Measurements from ENCODE around the gene HOXA11. TPM values are rescaled to one million over a fixed set of nuclear protein-coding genes. Genes with fewer than 3 reads are reported as not detected.

The HOXA11 gene
- total RNA-seq (not detected), total RNA-seq (0 reads per million in 29 experiments)
- not detected for total RNA-seq (2013)

GRCh38 chr7:27185013-27185853, at the start of gene HOXA11:
Gene HOXA11, minus strand, starts transcription at chr7:27185232. Its CDS starts 88 bp downstream, at chr7:27185144.
- peaks cover 36 to 95% of the 10 kb centered on the region in 2 experiments for H3K27me3 ChIP-seq (replicated peaks in 1 of 2; ENCODE audit: control insufficient read depth in 2 of 2, extremely low read depth in 1 of 2, insufficient read depth in 2 of 2, low read length in 1 of 2)
- peak in 1 of 4 experiments; percentile 48 for ATAC-seq (replicated peaks in 1 of 4)
- no peaks in the 10 kb centered on the region for H3K9me3 ChIP-seq
- Mint-ChIP-seq H3K4me1 (peaks cover 51 to 66% (median 59%) of the 10 kb centered on the region in 3 donors), H3K36me3 (no peaks in the 10 kb centered on the region), H3K9me3 (no peaks in the 10 kb centered on the region), H3K4me3 (peak within 1 kb of the TSS; percentile 52 to 71 (median 71)), H3K27ac (peak within 1 kb of the TSS; percentile 17 to 85), H3K27me3 (peaks cover 57 to 91% of the 10 kb centered on the region in 2 donors)
- H3K4me3 ChIP-seq (ENCODE audit: control insufficient read depth in 1 of 2, extremely low read depth in 1 of 2, low read length in 1 of 2), result peak within 1 kb of the TSS; percentile 37 to 55
- H3K4me1 ChIP-seq (ENCODE audit: control insufficient read depth in 1 of 2, extremely low read depth in 1 of 2, insufficient read depth in 2 of 2, low read length in 2 of 2), result peaks cover 27 to 65% of the 10 kb centered on the region in 2 experiments
- no peak within 1 kb of the TSS for H3K27ac ChIP-seq (ENCODE audit: low read length)
- POLR2A ChIA-PET, result no interaction called here
- no peaks in the 10 kb centered on the region for H3K36me3 ChIP-seq (ENCODE audit: control insufficient read depth in 2 of 2, extremely low read depth in 1 of 2, insufficient read depth in 1 of 2, low read length in 1 of 2)
- WGBS (ENCODE audit: insufficient coverage), result 13% methylated on average over 31 of the region's 43 CpGs
- CTCF ChIA-PET, result interaction anchor here (0.6 to 2.7 kb wide), 3 partner anchors 11 to 46 kb away, joined by 3 to 13 read pairs (median 3); no protein-coding TSS in a partner anchor
- DNase-seq, result peak in 5 of 35 experiments; percentile 1 to 47 (median 17)

GRCh38 chr7:27229448-27229847, 44.4 kb upstream of the HOXA11 start:
- DNase-seq, result no peak
- POLR2A ChIA-PET, result no interaction called here
- no peak overlapping the region for H3K4me3 Mint-ChIP-seq

GRCh38 chr7:27224983-27225934, 40.2 kb upstream of the HOXA11 start:
- Mint-ChIP-seq H3K9me3 (no peaks in the 10 kb centered on the region), H3K27me3 (peaks cover 71 to 75% of the 10 kb centered on the region in 2 donors), H3K4me3 (no peak overlapping the region), H3K36me3 (no peaks in the 10 kb centered on the region), H3K4me1 (peaks cover 0 to 4% (median 2%) of the 10 kb centered on the region in 3 donors), H3K27ac (peak overlapping the region in 1 of 2 donors; percentile 50)
- no peaks in the 10 kb centered on the region for H3K36me3 ChIP-seq (ENCODE audit: control insufficient read depth in 2 of 2, extremely low read depth in 1 of 2, insufficient read depth in 1 of 2, low read length in 1 of 2)
- peaks cover 0 to 1% of the 10 kb centered on the region in 2 experiments for H3K4me1 ChIP-seq (ENCODE audit: control insufficient read depth in 1 of 2, extremely low read depth in 1 of 2, insufficient read depth in 2 of 2, low read length in 2 of 2)
- ATAC-seq (replicated peaks in 1 of 4) (no peak), DNase-seq (no peak)
- WGBS (ENCODE audit: insufficient coverage), result 10% methylated on average over 51 of the region's 61 CpGs
- H3K9me3 ChIP-seq, result no peaks in the 10 kb centered on the region
- ChIA-PET POLR2A (interaction anchor here in 1 of 2 donors (0.7 kb wide), 1 partner anchor 350 kb away, joined by 4 read pairs; no protein-coding TSS in a partner anchor), CTCF (no interaction called here)
- peaks cover 18 to 36% of the 10 kb centered on the region in 2 experiments for H3K27me3 ChIP-seq (replicated peaks in 1 of 2; ENCODE audit: control insufficient read depth in 2 of 2, extremely low read depth in 1 of 2, insufficient read depth in 2 of 2, low read length in 1 of 2)
- no peak overlapping the region for H3K4me3 ChIP-seq (ENCODE audit: control insufficient read depth in 1 of 2, extremely low read depth in 1 of 2, low read length in 1 of 2)
- no peak overlapping the region for H3K27ac ChIP-seq (ENCODE audit: low read length)

More at GRCh38 chr7:27229448-27229847, 44.4 kb upstream of the HOXA11 start:
- Histone ChIP-seq H3K4me1 (ENCODE audit: control insufficient read depth in 1 of 2, extremely low read depth in 1 of 2, insufficient read depth in 2 of 2, low read length in 2 of 2) (no peaks in the 10 kb centered on the region), H3K27me3 (replicated peaks in 1 of 2; ENCODE audit: control insufficient read depth in 2 of 2, extremely low read depth in 1 of 2, insufficient read depth in 2 of 2, low read length in 1 of 2) (peaks cover 13 to 23% of the 10 kb centered on the region in 2 experiments), H3K36me3 (ENCODE audit: control insufficient read depth in 2 of 2, extremely low read depth in 1 of 2, insufficient read depth in 1 of 2, low read length in 1 of 2) (no peaks in the 10 kb centered on the region), H3K27ac (ENCODE audit: low read length) (no peak overlapping the region), H3K4me3 (ENCODE audit: control insufficient read depth in 1 of 2, extremely low read depth in 1 of 2, low read length in 1 of 2) (no peak overlapping the region), H3K9me3 (no peaks in the 10 kb centered on the region)
- WGBS (ENCODE audit: insufficient coverage), result 60% methylated on average over 3 of the region's 4 CpGs
- H3K4me1 Mint-ChIP-seq, result peaks cover 0 to 2% (median 2%) of the 10 kb centered on the region in 3 donors
- CTCF ChIA-PET, result no interaction called here
- no peaks in the 10 kb centered on the region for H3K9me3 Mint-ChIP-seq
- H3K27me3 Mint-ChIP-seq, result peaks cover 59 to 66% of the 10 kb centered on the region in 2 donors
- H3K27ac Mint-ChIP-seq, result no peak overlapping the region
- no peak for ATAC-seq (replicated peaks in 1 of 4)
- H3K36me3 Mint-ChIP-seq, result no peaks in the 10 kb centered on the region

DNA sequence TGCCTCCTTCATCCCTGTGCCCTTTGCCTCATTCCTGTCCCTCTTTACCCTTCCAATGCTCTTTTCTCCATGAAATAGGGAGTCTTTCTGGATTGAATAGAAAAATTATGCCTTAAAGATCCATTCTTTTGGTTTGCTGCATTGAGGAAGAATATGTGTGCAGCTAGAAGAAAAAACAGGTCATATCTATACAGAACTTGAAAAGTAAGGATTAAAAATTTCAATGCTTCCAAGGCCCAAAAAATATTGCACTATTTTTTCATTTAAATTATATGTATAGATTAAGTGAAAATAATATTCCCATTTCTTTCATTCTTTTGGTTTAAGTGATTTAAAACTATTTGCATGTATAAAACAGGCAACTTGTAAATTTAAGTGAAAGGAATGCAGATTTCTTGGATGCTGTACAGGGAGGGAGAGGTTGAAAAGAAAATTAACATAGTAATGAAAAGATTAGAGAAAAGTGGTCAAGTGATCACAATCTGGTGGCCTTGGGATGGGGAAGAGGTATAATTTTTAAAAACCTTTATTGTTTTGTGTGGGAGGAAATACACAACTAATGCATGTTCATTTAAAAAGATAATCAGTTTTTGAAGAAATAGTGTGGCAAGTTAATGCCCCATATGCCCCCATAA, 39.0 kb upstream of the HOXA11 start:
- peaks cover 0 to 3% of the 10 kb centered on the region in 2 experiments for H3K4me1 ChIP-seq (ENCODE audit: control insufficient read depth in 1 of 2, extremely low read depth in 1 of 2, insufficient read depth in 2 of 2, low read length in 2 of 2)
- H3K4me3 ChIP-seq (ENCODE audit: control insufficient read depth in 1 of 2, extremely low read depth in 1 of 2, low read length in 1 of 2), result no peak overlapping the region
- no peaks in the 10 kb centered on the region for H3K9me3 ChIP-seq
- H3K4me1 Mint-ChIP-seq, result peaks cover 5 to 10% (median 8%) of the 10 kb centered on the region in 3 donors
- H3K27ac Mint-ChIP-seq, result no peak overlapping the region
- POLR2A ChIA-PET, result no interaction called here
- H3K27ac ChIP-seq (ENCODE audit: low read length), result no peak overlapping the region
- no peaks in the 10 kb centered on the region for H3K9me3 Mint-ChIP-seq
- DNase-seq (no peak), ATAC-seq (replicated peaks in 1 of 4) (no peak)
- no peak overlapping the region for H3K4me3 Mint-ChIP-seq
- peaks cover 73 to 78% of the 10 kb centered on the region in 2 donors for H3K27me3 Mint-ChIP-seq
- H3K36me3 ChIP-seq (ENCODE audit: control insufficient read depth in 2 of 2, extremely low read depth in 1 of 2, insufficient read depth in 1 of 2, low read length in 1 of 2), result no peaks in the 10 kb centered on the region
- no peaks in the 10 kb centered on the region for H3K36me3 Mint-ChIP-seq
- peaks cover 30 to 43% of the 10 kb centered on the region in 2 experiments for H3K27me3 ChIP-seq (replicated peaks in 1 of 2; ENCODE audit: control insufficient read depth in 2 of 2, extremely low read depth in 1 of 2, insufficient read depth in 2 of 2, low read length in 1 of 2)
- CTCF ChIA-PET, result no interaction called here

GRCh38 chr7:27221201-27221797, 36.3 kb upstream of the HOXA11 start:
- DNase-seq (no peak), ATAC-seq (replicated peaks in 1 of 4) (no peak)
- peaks cover 0 to 3% of the 10 kb centered on the region in 2 experiments for H3K4me1 ChIP-seq (ENCODE audit: control insufficient read depth in 1 of 2, extremely low read depth in 1 of 2, insufficient read depth in 2 of 2, low read length in 2 of 2)
- no peaks in the 10 kb centered on the region for H3K36me3 Mint-ChIP-seq
- H3K27me3 Mint-ChIP-seq, result peaks cover 70 to 74% of the 10 kb centered on the region in 2 donors
- H3K4me3 Mint-ChIP-seq, result no peak overlapping the region
- no peak overlapping the region for H3K27ac ChIP-seq (ENCODE audit: low read length)
- H3K9me3 Mint-ChIP-seq, result no peaks in the 10 kb centered on the region
- no peak overlapping the region for H3K4me3 ChIP-seq (ENCODE audit: control insufficient read depth in 1 of 2, extremely low read depth in 1 of 2, low read length in 1 of 2)
- H3K4me1 Mint-ChIP-seq, result peaks cover 5 to 10% (median 8%) of the 10 kb centered on the region in 3 donors
- POLR2A ChIA-PET, result no interaction called here
- CTCF ChIA-PET, result no interaction called here
- WGBS (ENCODE audit: insufficient coverage), result no CpG with 5 or more reads among the region's 3 CpGs
- H3K36me3 ChIP-seq (ENCODE audit: control insufficient read depth in 2 of 2, extremely low read depth in 1 of 2, insufficient read depth in 1 of 2, low read length in 1 of 2), result no peaks in the 10 kb centered on the region
- no peaks in the 10 kb centered on the region for H3K9me3 ChIP-seq
- H3K27me3 ChIP-seq (replicated peaks in 1 of 2; ENCODE audit: control insufficient read depth in 2 of 2, extremely low read depth in 1 of 2, insufficient read depth in 2 of 2, low read length in 1 of 2), result peaks cover 38 to 41% of the 10 kb centered on the region in 2 experiments
- H3K27ac Mint-ChIP-seq, result no peak overlapping the region
